Osteoblast (primary cell): ENCODE measurements around the gene FAM161B. TPM values are rescaled to one million over a fixed set of nuclear protein-coding genes. Genes with fewer than 3 reads are reported as not detected.
"Not testable (repeated sequence)": the region's sequence is repeated elsewhere in the genome, so short reads cannot be mapped to it uniquely, and the experiment has no call there.

Experiments used
- DNase-seq: peaks from one replicate; pipeline ENCODE4 v3.0.0; 2011; ENCODE audit warnings: low spot score, mixed read lengths; ENCODE audit not compliant: insufficient read length; ENCODE audit errors: missing footprints
- H2AFZ ChIP-seq: 2 replicates; pipeline ENCODE4 v1.6.0; 2011; ENCODE audit warnings: mild to moderate bottlenecking, low read length
- H3K27ac ChIP-seq: 2 replicates; pipeline ENCODE4 v1.5.1; 2011; ENCODE audit warnings: mild to moderate bottlenecking, low read depth, low read length, moderate library complexity
- H3K27me3 ChIP-seq: 2 replicates; pipeline ENCODE4 v1.6.0; 2012; ENCODE audit warnings: mild to moderate bottlenecking, control low read depth, inconsistent platforms, low read length, moderate library complexity; ENCODE audit not compliant: insufficient read depth
- H3K36me3 ChIP-seq: 2 replicates; pipeline ENCODE4 v1.5.1; 2011; ENCODE audit warnings: mild to moderate bottlenecking, low read length, control low read depth, moderate library complexity; ENCODE audit not compliant: insufficient read depth
- H3K4me1 ChIP-seq: 2 replicates; pipeline ENCODE4 v1.5.1; 2011; ENCODE audit warnings: mild to moderate bottlenecking, low read length, control low read depth, moderate library complexity; ENCODE audit not compliant: insufficient read depth
- H3K4me2 ChIP-seq: 2 replicates; pipeline ENCODE4 v1.6.0; 2011; ENCODE audit warnings: mild to moderate bottlenecking, low read length; ENCODE audit not compliant: insufficient read depth
- H3K4me3 ChIP-seq: fragments of 200-600 bp; sonication (generic); 3 replicates; pipeline ENCODE4 v1.5.1; 2012; ENCODE audit warnings: mild to moderate bottlenecking, low read length, inconsistent platforms; ENCODE audit not compliant: insufficient read depth
- H3K79me2 ChIP-seq: 2 replicates; pipeline ENCODE4 v1.6.0; 2012; ENCODE audit warnings: mild to moderate bottlenecking, low read length, control low read depth, inconsistent platforms; ENCODE audit not compliant: insufficient read depth
- H3K9me3 ChIP-seq: 2 replicates; pipeline ENCODE4 v1.5.1; 2011; ENCODE audit warnings: low read depth, low read length, control low read depth
- H4K20me1 ChIP-seq: 2 replicates; pipeline ENCODE4 v1.6.0; 2012; ENCODE audit warnings: mild to moderate bottlenecking, low read length, control low read depth; ENCODE audit not compliant: insufficient read depth
- CTCF ChIP-seq: IDR thresholded peaks from 2 replicates; pipeline ENCODE4 v1.5.1; 2011; ENCODE audit warnings: mild to moderate bottlenecking, low read depth, low read length, moderate library complexity; ENCODE audit errors: extremely low read depth
- total RNA-seq: library from RNA; depleted of rRNA; stranded (reverse); fragments of >200 nt; gene quantifications from 2 replicates; pipeline ENCODE4 v1.2.3, GENCODE V29; 2012

The FAM161B gene
- total RNA-seq, 1 donor: 5.1 TPM

- Histone ChIP-seq H4K20me1 (peaks cover 15% of the 10 kb centered on the region), H3K9me3 (no peaks in the 10 kb centered on the region), H3K4me1 (peaks cover 3% of the 10 kb centered on the region), H2AFZ (no peak overlapping the region), H3K79me2 (peaks cover 53% of the 10 kb centered on the region), H3K27ac (peak overlapping the region; percentile 5), H3K4me3 (no peak overlapping the region), H3K27me3 (no peaks in the 10 kb centered on the region), H3K4me2 (no peak overlapping the region), H3K36me3 (peaks cover 70% of the 10 kb centered on the region)
- DNase-seq: no peak
- no peak for TF ChIP-seq CTCF
These were observed 53.4 kb downstream of the FAM161B start for GRCh38 chr14:73896521-73896920.

DNA sequence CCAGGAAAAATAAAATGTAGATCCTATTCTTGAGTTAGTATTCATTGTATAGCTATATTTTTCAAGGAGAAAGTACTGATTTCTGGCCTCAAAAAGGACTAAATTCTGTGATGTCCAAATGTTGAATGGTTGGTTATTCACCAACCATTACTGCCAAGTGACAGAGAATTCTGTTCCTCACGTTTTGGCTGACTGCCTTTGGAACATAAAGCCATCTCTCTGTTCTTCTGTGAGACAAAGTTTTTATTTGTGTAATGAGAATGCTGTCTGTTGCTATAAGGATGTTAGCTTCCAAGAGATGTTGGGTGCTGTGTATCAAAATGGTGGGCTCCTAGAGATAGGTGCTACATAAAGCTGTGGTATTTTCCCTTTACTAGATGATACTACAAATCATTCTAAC is 54.0 kb downstream of the FAM161B start:
- TF ChIP-seq CTCF: no peak
- peak overlapping the region; percentile 36 for H3K27ac ChIP-seq
- H3K4me1 ChIP-seq: peaks cover 3% of the 10 kb centered on the region
- H3K9me3 ChIP-seq: no peaks in the 10 kb centered on the region
- no peak overlapping the region for H3K4me3 ChIP-seq
- H4K20me1 ChIP-seq: peaks cover 17% of the 10 kb centered on the region
- no peak for DNase-seq
- no peak overlapping the region for H2AFZ ChIP-seq
- no peak overlapping the region for H3K4me2 ChIP-seq
- H3K36me3 ChIP-seq: peaks cover 70% of the 10 kb centered on the region
- no peaks in the 10 kb centered on the region for H3K27me3 ChIP-seq
- H3K79me2 ChIP-seq: peaks cover 58% of the 10 kb centered on the region

- not testable (repeated sequence) for H2AFZ ChIP-seq, H3K4me2 ChIP-seq, H3K9me3 ChIP-seq, H3K27ac ChIP-seq, H3K4me1 ChIP-seq, H3K27me3 ChIP-seq, H3K4me3 ChIP-seq, DNase-seq
- Histone ChIP-seq H3K36me3 (peaks cover 64% of the 10 kb centered on the region), H4K20me1 (peaks cover 22% of the 10 kb centered on the region), H3K79me2 (peaks cover 74% of the 10 kb centered on the region)
These were observed 55.7 kb downstream of the FAM161B start for GRCh38 chr14:73894180-73894687.

- peaks cover 38% of the 10 kb centered on the region for H4K20me1 ChIP-seq
- peaks cover 88% of the 10 kb centered on the region for H3K79me2 ChIP-seq
- H3K4me1 ChIP-seq: peaks cover 24% of the 10 kb centered on the region
- DNase-seq: no peak
- no peak overlapping the region for H2AFZ ChIP-seq
- H3K36me3 ChIP-seq: peaks cover 20% of the 10 kb centered on the region
- H3K27ac ChIP-seq: peak overlapping the region; percentile 100
- H3K4me2 ChIP-seq: peak overlapping the region; percentile 95
- H3K27me3 ChIP-seq: no peaks in the 10 kb centered on the region
- H3K9me3 ChIP-seq: no peaks in the 10 kb centered on the region
- no peak overlapping the region for H3K4me3 ChIP-seq
- no peak for TF ChIP-seq CTCF
These were observed 60.5 kb downstream of the FAM161B start for GRCh38 chr14:73889376-73889775.
